Breast epithelium (tissue), 3 donors: ENCODE results near the gene ZNF565.

Experiments used
- CTCF ChIP-seq, 3 donors: fragments of 450-650 bp; IDR thresholded peaks; one replicate each; pipeline ENCODE4 v1.5.1; 2016 to 2017; ENCODE audit warnings: antibody characterized with exemption in 3 of 3, mild to moderate bottlenecking in 3 of 3, moderate library complexity in 3 of 3
- POLR2A ChIP-seq: fragments of 450-650 bp; IDR thresholded peaks from one replicate; pipeline ENCODE4 v1.6.1; 2016; ENCODE audit warnings: antibody characterized with exemption, mild to moderate bottlenecking, moderate library complexity
- POLR2AphosphoS5 ChIP-seq, 3 donors: sonication (generic); formaldehyde crosslinking; IDR thresholded peaks; one replicate each; pipeline ENCODE4 v1.6.1; 2017; ENCODE audit warnings: antibody characterized with exemption in 3 of 3

- TF ChIP-seq CTCF (IDR thresholded peaks at IDR 0.05) (no peak), POLR2AphosphoS5 (IDR thresholded peaks at IDR 0.05) (no peak), POLR2A (no peak)
These were observed 12.8 kb downstream of the ZNF565 start for GRCh38 chr19:36201684-36202083.
